IMR-90 (cell line): ENCODE measurements around the gene RASSF10. TPM values are rescaled to one million over a fixed set of nuclear protein-coding genes. Genes with fewer than 3 reads are reported as not detected.

Source experiments
- ATAC-seq: fragments of 200-7000 bp; cut with Tn5 transposase; 2 replicates; pipeline ENCODE4 v1.9.1; 2020; ENCODE audit warnings: low read depth, mild to moderate bottlenecking, moderate library complexity
- BruUV-seq: library from RNA; stranded (reverse); fragments of 400-500 nt; replicated peaks from 2 replicates; lab custom pipeline; 2021; lab: Mats Ljungman, UMichigan
- CTCF ChIA-PET: fragments of 300-600 bp; formaldehyde crosslinking; extraction: SDS; loops from one replicate; lab custom pipeline; 2021; ENCODE audit warnings: antibody characterized with exemption; lab: Yijun Ruan, JAX
- POLR2A ChIA-PET: fragments of 300-600 bp; sonication (Branson Sonifier 250); formaldehyde crosslinking; loops from one replicate; lab custom pipeline; 2022; ENCODE audit warnings: antibody characterized with exemption; ENCODE audit not compliant: unreplicated experiment; lab: Charles Lee
- DNase-seq: peaks from one replicate; pipeline ENCODE4 v3.0.0; 2013
- H2AFZ ChIP-seq: replicated peaks from 2 replicates; pipeline ENCODE3; 2013; ENCODE audit warnings: low read length, mild to moderate bottlenecking; ENCODE audit not compliant: poor library complexity
- H2AK5ac ChIP-seq: 2 replicates; pipeline ENCODE4 v1.6.1; 2013; ENCODE audit warnings: low read depth, low read length, inconsistent platforms
- H2AK9ac ChIP-seq: replicated peaks from 2 replicates; pipeline ENCODE3; 2013; ENCODE audit warnings: mild to moderate bottlenecking, low read depth, low read length, moderate library complexity; ENCODE audit not compliant: poor library complexity
- H2BK120ac ChIP-seq: 2 replicates; pipeline ENCODE4 v1.6.1; 2013; ENCODE audit warnings: low read depth, low read length, inconsistent platforms
- H2BK15ac ChIP-seq: 3 replicates; pipeline ENCODE4 v1.6.1; 2013; ENCODE audit warnings: low read depth, low read length, inconsistent platforms
- H2BK20ac ChIP-seq: 2 replicates; pipeline ENCODE4 v1.6.1; 2013; ENCODE audit warnings: low read depth, mild to moderate bottlenecking, inconsistent platforms, low read length, moderate library complexity
- H2BK5ac ChIP-seq: 2 replicates; pipeline ENCODE4 v1.6.1; 2013; ENCODE audit warnings: mild to moderate bottlenecking, low read depth, low read length, inconsistent platforms; ENCODE audit not compliant: poor library complexity, severe bottlenecking
- H3K14ac ChIP-seq: replicated peaks from 2 replicates; pipeline ENCODE4 v1.6.1; 2013; ENCODE audit warnings: low read depth, low read length, inconsistent platforms
- H3K18ac ChIP-seq: 2 replicates; pipeline ENCODE4 v1.6.1; 2013; ENCODE audit warnings: low read depth, low read length, control low read depth
- H3K23ac ChIP-seq: 2 replicates; pipeline ENCODE4 v1.6.1; 2013; ENCODE audit warnings: low read depth, low read length, inconsistent platforms
- H3K27ac ChIP-seq: 2 replicates; pipeline ENCODE4 v1.5.1; 2013; ENCODE audit warnings: mild to moderate bottlenecking, control low read depth, low read length; ENCODE audit not compliant: insufficient read depth
- H3K27me3 ChIP-seq: 2 replicates; pipeline ENCODE4 v1.6.1; 2013; ENCODE audit warnings: low read length; ENCODE audit not compliant: control insufficient read depth, insufficient read depth
- H3K36me3 ChIP-seq: 2 replicates; pipeline ENCODE4 v1.6.1; 2013; ENCODE audit warnings: low read length, mixed read lengths; ENCODE audit not compliant: control insufficient read depth, insufficient read depth
- H3K4ac ChIP-seq: 2 replicates; pipeline ENCODE4 v1.6.1; 2013; ENCODE audit warnings: low read depth, low read length, inconsistent platforms
- H3K4me1 ChIP-seq: 2 replicates; pipeline ENCODE4 v1.6.1; 2013; ENCODE audit warnings: low read length, mixed read lengths; ENCODE audit not compliant: control insufficient read depth, insufficient read depth
- H3K4me2 ChIP-seq: 2 replicates; pipeline ENCODE4 v1.6.1; 2013; ENCODE audit warnings: low read depth, mild to moderate bottlenecking, control low read depth, low read length, moderate library complexity
- H3K4me3 ChIP-seq: 2 replicates; pipeline ENCODE4 v1.5.1; 2013; ENCODE audit warnings: low read depth, mild to moderate bottlenecking, control low read depth, low read length, moderate library complexity; ENCODE audit not compliant: insufficient read depth
- H3K56ac ChIP-seq: 2 replicates; pipeline ENCODE4 v1.6.1; 2013; ENCODE audit warnings: low read length, inconsistent platforms; ENCODE audit not compliant: insufficient read depth; ENCODE audit errors: extremely low read depth
- H3K79me1 ChIP-seq, 2 experiments: 2 replicates each; pipeline ENCODE4 v1.6.1; 2013; ENCODE audit warnings: low read length in 2 of 2, inconsistent platforms in 1 of 2, low read depth in 1 of 2
- H3K9ac ChIP-seq: 2 replicates; pipeline ENCODE4 v1.6.1; 2013; ENCODE audit warnings: low read depth, low read length, control low read depth
- H3K9me1 ChIP-seq: 2 replicates; pipeline ENCODE4 v1.6.1; 2013; ENCODE audit warnings: low read length, inconsistent platforms; ENCODE audit not compliant: insufficient read depth
- H3K9me3 ChIP-seq: 2 replicates; pipeline ENCODE4 v1.6.1; 2013; ENCODE audit warnings: low read length; ENCODE audit not compliant: control insufficient read depth, insufficient read depth
- H4K20me1 ChIP-seq: 2 replicates; pipeline ENCODE4 v1.6.1; 2013; ENCODE audit warnings: low read length, inconsistent platforms; ENCODE audit not compliant: insufficient read depth
- H4K5ac ChIP-seq: 2 replicates; pipeline ENCODE4 v1.6.1; 2013; ENCODE audit warnings: mild to moderate bottlenecking, low read depth, low read length, control low read depth
- H4K8ac ChIP-seq, 2 experiments: 2 replicates each; pipeline ENCODE4 v1.6.1; 2013; ENCODE audit warnings: low read depth in 2 of 2, low read length in 2 of 2, control low read depth in 1 of 2, inconsistent platforms in 1 of 2
- H4K91ac ChIP-seq: 2 replicates; pipeline ENCODE4 v1.6.1; 2013; ENCODE audit warnings: low read depth, low read length, inconsistent platforms; ENCODE audit not compliant: insufficient read depth
- BHLHE40 ChIP-seq: fragments of 150-350 bp; IDR thresholded peaks from 2 replicates; pipeline ENCODE4 v1.6.1; 2016; ENCODE audit warnings: mild to moderate bottlenecking, low read depth, low read length
- CEBPB ChIP-seq: IDR thresholded peaks from 2 replicates; pipeline ENCODE4 v1.6.1; 2012; ENCODE audit warnings: low read depth, low read length, improper control_type of control experiment
- CHD1 ChIP-seq: IDR thresholded peaks from 2 replicates; pipeline ENCODE4 v1.6.1; 2012; ENCODE audit warnings: low read depth, low read length, improper control_type of control experiment
- MAZ ChIP-seq: IDR thresholded peaks from 2 replicates; pipeline ENCODE4 v1.6.1; 2012; ENCODE audit warnings: low read depth, mild to moderate bottlenecking, low read length, improper control_type of control experiment, moderate library complexity, borderline replicate concordance
- MXI1 ChIP-seq: IDR thresholded peaks from 2 replicates; pipeline ENCODE4 v1.6.1; 2012; ENCODE audit warnings: low read depth, mild to moderate bottlenecking, low read length, moderate library complexity, borderline replicate concordance
- RFX5 ChIP-seq: IDR thresholded peaks from 2 replicates; pipeline ENCODE4 v1.8.0; 2012; ENCODE audit warnings: low read depth, mild to moderate bottlenecking, low read length, moderate library complexity
- SMC3 ChIP-seq: fragments of 150-350 bp; IDR thresholded peaks from 2 replicates; pipeline ENCODE4 v1.6.1; 2016; ENCODE audit warnings: low read depth, mild to moderate bottlenecking, antibody characterized with exemption, low read length, moderate library complexity
- WGBS, 2 experiments: methylation state at CpG; one replicate each; pipeline versions ENCODE4 v1.1.5 to v1.1.7; 2013; ENCODE audit warnings: missing lambda C conversion rate in 2 of 2; ENCODE audit not compliant: insufficient read length in 1 of 2; ENCODE audit errors: extremely low coverage in 2 of 2; 5-methylcytosine and 5-hydroxymethylcytosine counted together
- dilution Hi-C: fragments of 300-500 bp; cut with HindIII; formaldehyde crosslinking; loops from one replicate; pipeline ENCODE4 v1.14.3; 2018; ENCODE audit warnings: low sequenced_read_pairs; ENCODE audit not compliant: unreplicated experiment
- in situ Hi-C: fragments of 300-500 bp; cut with MboI; formaldehyde crosslinking; loops from 3 replicates; pipeline ENCODE4 v1.14.3; 2019; ENCODE audit warnings: low sequenced_read_pairs, inconsistent platforms, mixed read lengths
- intact Hi-C: fragments of 100-400 bp; cut with micrococcal nuclease; formaldehyde crosslinking; loops from 2 replicates; pipeline ENCODE4 v1.10.0; 2022
- polyA plus RNA-seq, 3 experiments: library from polyadenylated mRNA; depleted of rRNA; stranded (reverse); fragments of >200 nt; gene quantifications; 2 replicates each; pipeline ENCODE4 v1.2.3, GENCODE V29; 2012; ENCODE audit warnings: low replicate concordance in 1 of 3
- total RNA-seq: library from RNA; depleted of rRNA; stranded (reverse); fragments of >200 nt; gene quantifications from 2 replicates; pipeline ENCODE4 v1.2.3, GENCODE V29; 2012
- TF ChIP-seq, protein P1 (sequence below): fragments of 150-350 bp; IDR thresholded peaks from 2 replicates; pipeline ENCODE4 v1.6.1; 2017; ENCODE audit warnings: mild to moderate bottlenecking, antibody characterized with exemption, low read length, low read depth

The RASSF10 gene
- total and polyA plus RNA-seq, 2 of the 4 experiments (the other 2 are of a cell fraction), result not detected

DNA sequence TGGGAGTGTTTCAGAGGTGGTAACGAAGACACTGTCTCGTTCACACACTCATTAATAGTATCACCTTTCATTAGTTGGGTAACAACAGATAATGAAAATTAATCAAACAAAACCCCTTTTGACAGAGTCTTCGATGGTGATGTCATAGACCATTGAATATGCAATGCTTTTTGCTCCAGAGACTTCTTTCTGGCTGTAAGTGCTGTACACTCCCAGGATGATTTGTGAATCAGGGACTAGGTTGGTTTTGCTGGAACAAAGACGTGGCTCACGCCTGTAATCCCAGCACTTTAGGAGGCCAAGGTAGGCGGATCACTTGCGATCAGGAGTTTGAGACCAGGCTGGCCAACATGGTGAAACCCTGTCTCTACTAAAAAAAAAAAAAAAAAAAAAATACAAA is 9.5 kb upstream of the RASSF10 start:
- dilution Hi-C loops, result no loop called here
- CTCF ChIA-PET, result no interaction called here
- in situ Hi-C loops, result no loop called here

More for the DNA sequence above, 9.5 kb upstream of the RASSF10 start:
- ATAC-seq, result no peak
- no TSS peak for BruUV-seq
- H3K4ac ChIP-seq, result no peak overlapping the region
- H3K56ac ChIP-seq, result no peak overlapping the region
- no peak overlapping the region for H4K8ac ChIP-seq
- no peak overlapping the region for H3K14ac ChIP-seq
- H4K5ac ChIP-seq, result no peak overlapping the region
- no peaks in the 10 kb centered on the region for H3K4me1 ChIP-seq
- no peaks in the 10 kb centered on the region for H3K9me3 ChIP-seq
- 20% methylated on average over 1 of the region's 7 CpGs; no CpG with 5 or more reads in 1 of the 2 experiments for WGBS, 2 experiments
- H4K20me1 ChIP-seq, result no peaks in the 10 kb centered on the region
- H3K79me1 ChIP-seq, result no peaks in the 10 kb centered on the region
- H2AFZ ChIP-seq, result no peak overlapping the region
- H3K27me3 ChIP-seq, result peaks cover 36% of the 10 kb centered on the region
- DNase-seq, result no peak
- no peak overlapping the region for H3K18ac ChIP-seq
- intact Hi-C loops, result no loop called here
- H3K9me1 ChIP-seq, result no peaks in the 10 kb centered on the region; the same call in 1 of the 2 replicates
- no peak overlapping the region for H2BK5ac ChIP-seq
- H2AK9ac ChIP-seq, result no peak overlapping the region
- no peak overlapping the region for H3K9ac ChIP-seq
- no peak overlapping the region for H2BK120ac ChIP-seq
- H4K91ac ChIP-seq, result no peak overlapping the region
- no peaks in the 10 kb centered on the region for H3K36me3 ChIP-seq
- no peak overlapping the region for H3K4me2 ChIP-seq
- no peak overlapping the region for H2BK20ac ChIP-seq
- POLR2A ChIA-PET, result no interaction called here
- TF ChIP-seq SMC3 (no peak), BHLHE40 (no peak), MAZ (no peak), RFX5 (no peak), CEBPB (no peak), CHD1 (no peak), MXI1 (no peak)
- TF ChIP-seq, protein P1, sequence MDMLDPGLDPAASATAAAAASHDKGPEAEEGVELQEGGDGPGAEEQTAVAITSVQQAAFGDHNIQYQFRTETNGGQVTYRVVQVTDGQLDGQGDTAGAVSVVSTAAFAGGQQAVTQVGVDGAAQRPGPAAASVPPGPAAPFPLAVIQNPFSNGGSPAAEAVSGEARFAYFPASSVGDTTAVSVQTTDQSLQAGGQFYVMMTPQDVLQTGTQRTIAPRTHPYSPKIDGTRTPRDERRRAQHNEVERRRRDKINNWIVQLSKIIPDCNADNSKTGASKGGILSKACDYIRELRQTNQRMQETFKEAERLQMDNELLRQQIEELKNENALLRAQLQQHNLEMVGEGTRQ, result no peak
- no peak overlapping the region for H2BK15ac ChIP-seq
- no peak overlapping the region for H3K4me3 ChIP-seq
- H3K27ac ChIP-seq, result no peak overlapping the region
- H2AK5ac ChIP-seq, result no peak overlapping the region
- no peak overlapping the region for H3K23ac ChIP-seq
